Central memory CD4-positive, alpha-beta T cell (primary cell): ENCODE results near the gene IL27RA.
"Not testable (repeated sequence)": the region's sequence is repeated elsewhere in the genome, so short reads cannot be mapped to it uniquely, and the experiment has no call there.

Experiments
- DNase-seq: peaks from one replicate; pipeline ENCODE4 v3.0.0; 2022

Gene IL27RA

DNA sequence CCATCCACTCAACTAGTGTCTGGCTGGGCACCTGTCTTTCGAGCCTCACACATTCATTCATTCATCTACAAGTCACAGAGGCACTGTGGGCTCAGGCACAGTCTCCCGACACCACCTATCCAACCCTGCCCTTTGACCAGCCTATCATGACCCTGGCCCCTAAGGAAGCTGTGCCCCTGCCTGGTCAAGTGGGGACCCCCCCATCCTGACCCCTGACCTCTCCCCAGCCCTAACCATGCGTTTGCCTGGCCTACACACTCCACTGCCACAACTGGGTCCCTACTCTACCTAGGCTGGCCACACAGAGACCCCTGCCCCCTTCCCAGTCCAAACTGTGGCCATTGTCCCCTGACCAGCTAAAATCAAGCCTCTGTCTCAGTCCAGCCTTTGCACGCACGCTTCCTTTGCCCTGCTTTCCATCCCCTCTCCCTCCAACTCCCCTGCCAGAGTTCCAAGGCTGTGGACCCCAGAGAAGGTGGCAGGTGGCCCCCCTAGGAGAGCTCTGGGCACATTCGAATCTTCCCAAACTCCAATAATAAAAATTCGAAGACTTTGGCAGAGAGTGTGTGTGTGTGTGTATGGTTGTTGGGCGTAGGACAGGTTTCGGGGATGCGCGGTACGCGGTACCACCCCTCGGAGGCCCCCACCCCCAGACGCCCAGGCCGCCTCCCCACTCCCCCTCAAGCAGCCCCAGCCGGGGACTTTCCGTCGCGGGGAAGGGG is 404 bp upstream of the IL27RA start:
- DNase-seq: peak; percentile 83

DNA sequence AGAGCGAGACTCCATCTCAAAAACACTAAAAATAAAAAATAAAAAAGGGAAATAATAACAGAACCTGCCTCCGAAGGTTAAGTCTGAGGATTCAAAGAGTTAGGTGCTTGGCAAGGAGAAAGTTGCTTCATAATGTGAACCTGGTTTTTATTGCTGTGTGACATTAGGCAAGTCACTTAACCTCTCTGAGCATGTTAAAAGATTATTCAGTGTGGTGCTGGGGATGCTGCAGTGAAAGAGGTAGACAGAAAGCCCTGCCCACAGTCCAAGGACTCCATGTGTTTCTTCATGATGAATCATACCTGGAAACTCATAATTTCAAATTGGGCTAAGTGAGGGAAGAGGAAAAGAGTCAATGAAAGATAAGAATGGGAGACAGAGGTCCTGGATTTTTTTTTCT is 2.4 kb downstream of the IL27RA start:
- no peak for DNase-seq

DNA sequence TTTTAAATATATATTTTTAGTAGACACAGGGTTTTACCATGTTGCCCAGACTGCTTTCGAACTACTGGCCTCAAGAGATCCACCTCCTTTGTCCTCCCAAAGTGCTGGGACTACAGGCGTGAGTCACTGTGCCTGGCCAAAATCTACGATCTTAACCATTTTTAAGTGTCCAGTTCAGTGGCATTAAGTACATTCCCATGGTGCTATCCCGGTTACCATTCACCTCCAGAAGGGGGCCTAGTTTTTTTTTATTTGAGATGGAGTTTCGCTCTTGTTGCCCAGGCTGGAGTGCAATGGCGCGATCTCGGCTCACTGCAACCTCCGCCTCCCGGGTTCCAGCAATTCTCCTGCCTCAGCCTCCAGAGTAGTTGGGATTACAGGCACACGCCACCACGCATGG is 3.6 kb downstream of the IL27RA start:
- not testable (repeated sequence) for DNase-seq

DNA sequence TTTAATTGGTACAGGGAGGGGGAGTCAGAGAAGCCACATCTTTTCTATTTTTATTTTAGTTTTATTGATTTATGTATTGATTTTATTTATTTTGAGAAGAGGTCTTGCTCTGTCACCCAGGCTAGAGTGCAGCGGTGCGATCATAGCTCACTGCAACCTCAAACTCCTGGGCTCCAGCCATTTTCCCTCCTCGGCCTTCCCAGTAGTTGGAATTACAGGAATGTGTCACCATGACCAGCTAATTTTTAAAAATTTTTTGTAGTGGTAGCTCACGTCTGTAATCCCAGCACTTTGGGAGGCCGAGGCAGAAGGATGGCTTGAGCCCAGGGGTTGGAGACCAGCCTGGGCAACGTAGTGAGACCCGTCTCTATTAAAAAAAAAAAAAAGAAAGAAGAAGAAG is 4.1 kb downstream of the IL27RA start:
- no peak for DNase-seq

DNA sequence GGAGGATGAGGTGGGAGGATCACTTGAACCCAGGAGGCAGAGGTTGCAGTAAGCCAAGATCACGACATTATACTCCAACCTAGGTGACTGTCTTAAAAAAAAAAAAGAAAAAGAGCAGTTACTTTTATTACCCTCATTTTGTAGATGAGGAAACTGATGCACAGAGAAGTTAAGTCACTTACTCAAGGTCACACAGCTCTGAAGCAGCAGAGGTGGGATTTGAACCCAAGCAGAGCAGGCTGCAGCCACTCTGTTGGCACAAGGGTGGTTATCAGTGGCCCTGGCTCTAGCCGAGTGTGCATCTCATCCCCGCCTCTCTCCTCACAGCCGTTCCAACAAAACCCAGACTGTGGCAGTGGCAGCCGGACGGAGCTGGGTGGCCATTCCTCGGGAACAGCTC is 7.6 kb downstream of the IL27RA start:
- DNase-seq: no peak

DNA sequence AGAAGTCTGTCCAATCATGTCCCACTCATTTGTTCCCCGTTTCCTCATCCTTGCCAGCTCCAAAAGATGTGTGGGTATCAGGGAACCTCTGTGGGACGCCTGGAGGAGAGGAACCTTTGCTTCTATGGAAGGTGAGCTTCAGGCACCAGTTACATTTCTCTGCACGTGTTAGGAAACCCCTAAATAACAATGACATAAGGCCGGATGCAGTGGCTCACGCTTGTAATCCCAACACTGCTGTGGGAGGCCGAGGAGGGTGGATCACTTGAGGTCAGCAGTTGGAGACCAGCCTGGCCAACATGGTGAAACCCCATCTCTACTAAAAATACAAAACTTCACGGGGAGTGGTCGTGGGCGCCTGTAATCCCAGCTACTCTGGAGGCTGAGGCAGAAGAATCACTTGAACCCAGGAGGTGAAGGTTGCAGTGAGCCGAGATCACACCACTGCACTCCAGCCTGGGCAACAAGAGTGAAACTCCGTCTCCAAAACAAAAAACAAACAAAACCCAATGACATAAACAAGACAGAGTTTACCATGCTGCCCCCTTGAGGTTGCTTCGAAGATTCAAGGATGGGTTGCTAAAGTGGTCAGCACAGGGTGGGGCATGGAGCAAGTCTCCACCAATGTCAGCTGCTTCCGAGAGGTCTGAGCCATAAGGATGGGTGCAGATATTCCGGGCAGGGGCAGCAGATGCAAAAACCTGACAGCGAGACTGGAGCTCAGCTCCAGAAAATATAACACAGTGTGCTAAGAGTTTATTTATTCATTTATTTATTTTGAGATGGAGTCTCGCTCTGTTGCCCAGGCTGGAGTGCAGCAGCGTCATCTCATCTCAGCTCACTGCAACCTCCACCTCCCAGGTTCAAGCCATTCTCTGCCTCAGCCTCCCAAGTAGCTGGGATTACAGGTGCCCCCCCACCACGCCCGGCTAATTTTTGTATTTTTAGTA is 11.4 kb downstream of the IL27RA start:
- DNase-seq: peak; percentile 47

DNA sequence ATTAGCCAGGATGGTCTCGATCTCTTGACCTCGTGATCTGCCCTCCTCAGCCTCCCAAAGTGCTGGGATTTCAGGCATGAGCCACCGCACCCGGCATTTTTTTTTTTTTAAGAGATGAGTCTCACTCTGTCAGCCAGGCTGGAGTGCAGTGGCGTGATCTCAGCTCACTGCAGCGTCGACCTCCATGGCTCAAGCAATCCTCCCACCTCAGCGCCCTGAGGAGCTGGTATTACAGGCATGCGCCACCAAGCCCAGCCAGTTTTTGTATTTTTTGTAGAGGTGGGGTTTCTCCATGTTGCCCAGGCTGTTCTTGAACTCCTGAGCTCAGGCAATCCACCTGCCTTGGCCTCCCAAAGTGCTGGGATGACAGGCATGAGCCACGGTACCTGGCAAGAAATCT is 16.3 kb downstream of the IL27RA start:
- DNase-seq: not testable (repeated sequence)

DNA sequence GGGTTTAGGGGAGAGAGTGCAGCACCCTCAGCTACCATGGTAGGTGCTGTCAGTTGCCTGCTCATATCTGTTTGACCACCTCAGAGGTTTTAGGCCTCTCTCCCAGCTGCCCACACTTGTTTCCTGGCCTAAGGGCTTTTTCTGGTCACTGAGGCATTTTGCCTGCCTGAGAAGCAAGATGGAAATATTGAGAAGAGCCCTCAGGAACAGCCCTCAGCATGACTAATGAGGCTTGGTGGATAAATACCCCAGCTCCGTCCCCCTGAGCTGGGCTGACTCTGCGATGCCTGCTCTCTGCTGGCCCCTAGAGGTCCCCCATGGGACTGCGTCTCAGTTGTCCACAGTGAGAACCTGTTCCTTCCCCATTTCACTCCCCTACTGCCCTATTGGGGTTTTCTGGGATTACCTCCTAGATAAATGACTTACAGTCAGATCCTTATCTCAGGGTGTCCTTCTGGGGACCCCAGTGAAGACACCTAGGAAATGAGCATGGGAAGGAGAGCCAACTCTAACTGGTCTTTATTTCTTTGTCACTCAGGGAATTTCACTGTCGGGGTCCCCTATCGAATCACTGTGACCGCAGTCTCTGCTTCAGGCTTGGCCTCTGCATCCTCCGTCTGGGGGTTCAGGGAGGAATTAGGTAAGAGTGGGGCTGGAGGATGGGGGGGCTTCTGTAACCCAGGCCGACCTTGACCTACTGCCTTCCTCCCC is 17.0 kb downstream of the IL27RA start:
- DNase-seq: peak; percentile 61

DNA sequence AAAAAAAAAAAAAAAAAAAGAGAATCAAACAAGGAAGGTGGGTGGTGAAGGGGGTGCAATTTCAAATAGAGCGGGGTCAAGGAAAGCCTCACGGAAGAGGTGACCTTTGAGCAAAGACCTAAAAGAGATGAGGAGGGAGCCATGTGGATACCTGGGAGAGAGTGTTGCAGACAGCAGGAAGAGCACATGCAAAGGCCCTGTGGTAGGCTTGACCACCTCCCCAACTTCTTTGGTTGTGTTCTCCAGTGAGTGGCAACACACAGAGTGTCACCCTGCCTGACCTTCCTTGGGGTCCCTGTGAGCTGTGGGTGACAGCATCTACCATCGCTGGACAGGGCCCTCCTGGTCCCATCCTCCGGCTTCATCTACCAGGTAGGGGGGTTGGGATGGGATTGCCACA is 18.9 kb downstream of the IL27RA start:
- DNase-seq: no peak

DNA sequence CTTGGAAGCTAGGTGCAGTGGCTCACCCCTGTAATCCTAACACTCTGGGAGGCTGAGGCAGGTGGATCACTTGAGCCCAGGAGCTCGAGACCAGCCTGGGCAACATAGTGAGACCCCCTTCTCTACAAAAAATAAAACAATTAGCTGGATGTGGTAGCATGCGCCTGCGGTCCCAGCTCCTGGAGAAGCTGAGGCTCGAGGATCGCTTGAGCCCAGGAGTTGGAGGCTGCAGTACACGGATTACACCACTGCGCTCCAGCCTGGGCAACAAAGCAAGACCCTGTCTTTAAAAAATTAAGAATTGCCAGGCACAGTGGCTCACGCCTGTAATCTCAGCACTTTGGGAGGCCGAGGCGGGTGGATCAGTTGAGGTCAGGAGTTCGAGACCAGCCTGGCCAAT is 19.4 kb downstream of the IL27RA start:
- not testable (repeated sequence) for DNase-seq

DNA sequence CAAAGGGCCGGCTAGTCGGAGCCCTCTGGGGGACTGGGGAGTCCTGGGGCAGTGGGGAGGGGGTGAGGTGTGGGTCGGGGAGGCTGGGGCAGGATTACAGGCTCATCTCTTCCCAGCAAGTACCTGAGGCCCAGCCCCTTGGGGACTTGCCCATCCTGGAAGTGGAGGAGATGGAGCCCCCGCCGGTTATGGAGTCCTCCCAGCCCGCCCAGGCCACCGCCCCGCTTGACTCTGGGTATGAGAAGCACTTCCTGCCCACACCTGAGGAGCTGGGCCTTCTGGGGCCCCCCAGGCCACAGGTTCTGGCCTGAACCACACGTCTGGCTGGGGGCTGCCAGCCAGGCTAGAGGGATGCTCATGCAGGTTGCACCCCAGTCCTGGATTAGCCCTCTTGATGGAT is 20.4 kb downstream of the IL27RA start:
- no peak for DNase-seq

DNA sequence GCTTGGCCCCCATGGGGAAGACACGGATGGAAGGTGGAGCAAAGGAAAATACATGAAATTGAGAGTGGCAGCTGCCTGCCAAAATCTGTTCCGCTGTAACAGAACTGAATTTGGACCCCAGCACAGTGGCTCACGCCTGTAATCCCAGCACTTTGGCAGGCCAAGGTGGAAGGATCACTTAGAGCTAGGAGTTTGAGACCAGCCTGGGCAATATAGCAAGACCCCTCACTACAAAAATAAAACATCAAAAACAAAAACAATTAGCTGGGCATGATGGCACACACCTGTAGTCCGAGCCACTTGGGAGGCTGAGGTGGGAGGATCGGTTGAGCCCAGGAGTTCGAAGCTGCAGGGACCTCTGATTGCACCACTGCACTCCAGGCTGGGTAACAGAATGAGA is 20.9 kb downstream of the IL27RA start:
- DNase-seq: no peak

DNA sequence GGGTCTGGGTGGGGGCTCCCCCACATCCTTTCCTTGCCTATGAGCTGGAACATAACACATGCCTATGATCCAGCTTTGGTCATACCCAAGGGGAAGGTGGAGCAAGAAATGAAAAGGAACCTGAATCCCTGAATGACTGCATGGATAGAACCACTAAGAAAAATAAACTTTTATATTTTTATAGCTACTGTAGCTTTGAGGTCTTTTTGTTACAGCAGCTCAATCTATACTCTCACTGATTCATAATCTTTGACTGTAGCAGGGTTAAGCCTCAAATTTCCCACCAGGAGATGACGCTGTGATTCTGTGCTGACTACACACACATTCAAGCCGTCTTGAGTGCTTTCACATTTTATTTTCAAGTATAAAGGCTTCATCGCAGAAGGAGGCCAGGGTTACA is 21.5 kb downstream of the IL27RA start:
- no peak for DNase-seq

DNA sequence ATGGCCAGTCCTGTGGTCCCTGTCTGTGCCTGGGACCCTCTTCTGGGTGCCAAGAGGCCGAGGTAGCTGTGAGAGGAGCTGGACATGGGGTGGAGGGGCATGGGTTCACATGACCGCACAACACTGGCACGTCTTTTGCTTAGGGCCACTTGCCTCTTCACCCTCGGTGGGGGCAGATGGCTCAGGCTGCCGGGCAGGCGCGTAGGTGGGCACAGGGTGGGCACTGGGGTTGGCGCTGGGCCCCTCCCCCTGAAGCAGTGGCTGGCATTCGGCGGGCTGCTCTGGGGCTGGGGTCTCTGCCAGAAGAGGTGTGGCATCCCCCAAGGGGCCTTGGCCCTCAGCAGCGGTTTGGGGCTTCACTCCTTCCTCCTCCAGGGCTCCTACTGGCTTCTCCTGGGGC is 21.9 kb downstream of the IL27RA start:
- no peak for DNase-seq

DNA sequence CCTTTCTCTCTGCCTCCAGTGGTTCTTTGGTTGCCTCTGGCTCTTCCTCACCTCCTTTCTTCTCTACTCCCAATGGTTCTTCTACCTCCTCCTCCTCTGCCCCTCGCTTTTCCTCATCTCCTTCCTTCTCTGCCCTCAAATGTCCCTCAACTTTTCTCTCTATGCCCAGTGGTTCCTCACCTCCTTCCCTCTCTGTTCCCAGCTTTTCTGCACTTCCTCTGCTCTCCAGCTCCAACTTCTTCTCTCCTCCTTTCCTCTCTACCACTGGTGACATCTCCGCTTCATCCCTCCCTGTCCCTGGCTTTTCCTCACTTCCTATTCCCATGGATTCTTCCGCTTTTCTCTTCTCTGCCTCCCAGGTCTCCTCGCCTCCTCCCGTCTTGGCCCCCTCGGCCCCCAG is 22.5 kb downstream of the IL27RA start:
- DNase-seq: no peak

DNA sequence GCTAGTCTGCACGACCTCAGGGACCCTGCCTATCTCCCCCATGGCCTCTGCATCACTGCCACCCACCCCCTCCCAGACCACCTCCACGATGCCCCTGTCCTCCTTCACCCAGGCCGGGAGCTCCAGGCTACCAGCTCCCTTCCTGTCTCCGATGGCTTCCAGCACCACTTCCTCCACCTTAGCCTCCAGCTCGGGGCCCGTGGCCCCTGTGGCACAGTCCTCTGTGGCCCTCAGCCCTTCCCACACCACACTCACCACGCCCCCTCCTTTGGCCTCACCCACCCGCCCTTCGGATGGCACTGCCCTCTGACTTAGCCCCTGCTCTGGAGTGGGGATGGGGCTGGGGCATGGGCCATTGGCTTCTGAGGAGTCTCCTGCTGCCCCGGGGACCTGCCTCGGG is 23.2 kb downstream of the IL27RA start:
- no peak for DNase-seq

DNA sequence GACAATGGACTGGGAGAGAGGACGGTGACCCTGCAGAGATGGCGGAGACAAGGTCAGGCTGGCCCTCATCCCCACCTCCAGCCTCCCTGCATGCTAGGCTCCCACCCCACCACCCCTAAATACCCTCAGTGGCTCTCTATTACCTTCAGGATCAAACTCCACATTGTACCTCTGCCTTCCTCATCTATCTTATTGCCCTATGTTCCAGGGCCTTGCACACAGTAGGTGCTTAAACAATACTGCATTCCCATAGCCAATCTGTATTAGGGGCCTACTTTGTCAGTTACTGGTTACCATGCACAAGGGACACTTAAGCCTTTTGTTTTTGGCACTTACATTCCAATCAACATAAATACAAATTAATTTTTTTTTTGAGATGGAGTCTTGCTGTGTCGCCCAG is 23.8 kb downstream of the IL27RA start:
- DNase-seq: no peak

DNA sequence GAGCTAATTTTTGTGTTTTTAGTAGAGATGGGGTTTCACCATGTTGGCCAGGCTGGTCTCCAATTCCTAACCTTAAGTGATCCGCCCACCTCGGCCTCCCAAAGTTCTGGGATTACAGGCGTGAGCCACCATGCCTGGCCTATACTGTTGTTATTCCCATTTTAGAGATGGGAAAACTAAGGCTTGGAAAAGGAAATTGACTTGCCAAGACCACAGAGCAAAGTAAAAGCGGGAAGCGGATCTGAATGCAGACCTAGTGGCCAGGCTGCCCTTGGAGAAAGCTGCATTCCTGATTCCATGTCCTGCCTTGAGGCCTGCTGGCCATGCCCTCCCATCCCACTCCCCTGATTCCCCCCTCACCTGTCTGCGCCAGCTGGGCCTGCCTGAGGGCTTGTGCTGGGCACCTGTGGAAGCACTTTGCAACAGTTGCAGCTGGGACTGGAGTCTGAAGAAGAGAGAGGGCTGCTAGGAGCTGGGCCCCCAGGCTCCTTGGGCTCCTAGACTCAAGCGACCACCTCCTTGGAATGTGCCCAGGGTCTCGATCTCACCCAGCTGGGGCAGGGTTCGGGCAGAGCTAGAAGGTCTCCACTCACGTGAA is 24.6 kb downstream of the IL27RA start:
- DNase-seq: no peak

DNA sequence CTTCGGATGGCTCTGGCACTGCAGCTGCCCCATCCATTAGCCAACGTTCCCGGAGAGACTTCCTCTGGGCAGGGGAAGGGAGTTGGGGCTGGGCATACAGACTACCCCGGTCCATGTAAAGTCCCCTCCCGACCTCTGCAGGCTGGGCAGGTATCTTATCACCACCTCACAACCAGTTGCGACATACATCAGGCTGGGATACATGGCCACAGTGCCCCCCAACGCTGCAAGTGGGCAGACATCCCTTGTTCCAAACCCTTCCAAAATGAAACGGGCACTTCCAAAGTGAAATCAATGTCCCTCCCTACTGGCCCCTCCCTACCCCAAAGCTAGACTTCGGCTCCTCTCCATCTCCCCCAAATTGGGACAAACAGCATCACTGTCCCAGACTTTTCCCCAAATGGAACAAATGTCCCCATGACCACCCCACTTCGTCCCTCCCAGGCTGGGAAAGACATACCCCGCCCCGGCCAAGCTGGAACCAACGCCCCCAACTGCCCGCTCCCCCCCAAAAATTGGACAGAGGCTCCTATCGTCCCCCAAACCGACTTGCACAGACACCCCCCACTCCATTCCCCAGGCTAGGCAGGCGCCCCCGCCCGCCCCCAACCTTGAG is 25.3 kb downstream of the IL27RA start:
- no peak for DNase-seq

DNA sequence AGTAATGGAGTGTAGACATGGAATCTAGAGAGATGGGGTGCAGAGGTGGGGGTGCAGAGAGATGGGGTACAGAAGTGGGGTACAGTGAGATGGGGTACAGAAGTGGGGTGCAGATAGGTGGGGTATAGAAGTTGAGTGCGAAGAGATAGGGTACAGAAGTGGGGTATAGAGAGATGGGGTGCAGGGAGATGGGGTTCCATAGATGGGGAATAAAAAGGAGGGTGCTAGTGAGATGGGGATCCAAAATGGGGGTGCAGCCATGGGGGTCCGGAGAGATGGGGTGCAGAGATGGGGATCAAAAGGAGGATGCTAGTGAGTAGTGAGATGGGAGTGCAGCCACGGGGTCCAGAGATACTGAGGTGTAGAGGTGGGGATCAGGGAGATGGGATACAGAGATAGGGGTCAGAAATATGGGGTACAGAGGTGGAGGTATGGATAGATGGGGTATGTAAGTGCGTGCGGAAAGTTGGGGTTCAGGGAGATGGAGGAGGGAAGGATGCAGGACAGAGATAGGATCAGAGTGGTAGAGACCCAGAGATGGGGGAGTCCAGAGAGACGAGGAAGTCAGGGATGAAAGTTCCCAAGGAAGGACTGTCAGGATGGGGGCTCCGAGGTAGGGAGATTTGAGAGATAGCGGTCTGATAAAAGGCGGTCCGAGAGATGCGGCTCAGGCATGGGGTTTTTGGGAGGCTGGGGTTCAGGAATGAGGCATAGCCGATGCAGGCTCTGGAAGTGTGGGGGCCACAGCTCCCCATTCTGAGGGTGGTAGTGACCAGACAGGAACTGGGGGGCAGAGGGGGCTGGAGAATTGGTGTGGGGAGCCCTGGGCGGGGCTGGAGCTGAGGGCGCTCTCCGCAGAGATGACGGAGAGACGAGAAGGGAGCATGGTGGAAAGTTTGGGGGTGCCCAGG is 26.9 kb downstream of the IL27RA start:
- no peak for DNase-seq

DNA sequence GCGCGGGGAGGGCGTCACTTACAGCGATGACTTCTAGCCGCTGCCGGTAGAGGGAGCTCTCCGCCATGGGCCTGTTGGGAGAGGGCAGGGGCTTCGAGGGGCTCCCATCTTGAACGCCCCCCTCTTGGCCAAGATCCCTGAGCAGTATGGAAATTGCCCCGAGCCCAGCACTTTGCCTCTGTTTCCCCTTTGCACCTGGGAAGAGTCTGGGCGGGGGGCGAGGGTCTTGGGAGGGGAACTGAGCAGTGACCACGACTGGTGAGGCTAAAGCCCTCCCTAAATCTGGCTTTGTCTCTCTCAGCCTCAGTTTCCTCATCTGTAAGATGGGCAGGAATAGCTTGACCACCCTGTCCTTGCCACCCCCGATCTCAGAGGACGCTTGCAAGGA is 27.5 kb downstream of the IL27RA start:
- peak; percentile 26 for DNase-seq
